Trophoblast cell (in vitro differentiated cells and primary cell): ENCODE measurements around the gene TEDC2.

Experiments
- DNase-seq, 2 donors: peaks; one replicate each; pipeline ENCODE4 v3.0.0-alpha.2; 2016
- H2AFZ ChIP-seq: 2 replicates; pipeline ENCODE4 v1.6.1; 2013; ENCODE audit warnings: low read length, moderate library complexity, mild to moderate bottlenecking; ENCODE audit not compliant: insufficient read depth, poor library complexity
- H2AK5ac ChIP-seq: 2 replicates; pipeline ENCODE4 v1.6.1; 2013; ENCODE audit warnings: mild to moderate bottlenecking, low read length
- H2BK120ac ChIP-seq: 2 replicates; pipeline ENCODE4 v1.6.1; 2013; ENCODE audit warnings: low read length, mild to moderate bottlenecking, moderate library complexity; ENCODE audit not compliant: insufficient read depth, poor library complexity
- H2BK12ac ChIP-seq: 2 replicates; pipeline ENCODE4 v1.6.1; 2013; ENCODE audit warnings: mild to moderate bottlenecking, low read length, moderate library complexity
- H2BK5ac ChIP-seq: 2 replicates; pipeline ENCODE4 v1.6.1; 2013; ENCODE audit warnings: low read length, low read depth, moderate library complexity, mild to moderate bottlenecking; ENCODE audit not compliant: poor library complexity
- H3K14ac ChIP-seq: 2 replicates; pipeline ENCODE4 v1.6.1; 2013; ENCODE audit warnings: mild to moderate bottlenecking, low read length
- H3K18ac ChIP-seq: 2 replicates; pipeline ENCODE4 v1.6.1; 2013; ENCODE audit warnings: mild to moderate bottlenecking, low read length
- H3K23ac ChIP-seq: 2 replicates; pipeline ENCODE4 v1.6.1; 2013; ENCODE audit warnings: low read length
- H3K27ac ChIP-seq: 2 replicates; pipeline ENCODE4 v1.5.1; 2013; ENCODE audit warnings: low read depth, mild to moderate bottlenecking, inconsistent platforms, low read length, moderate library complexity
- H3K27me3 ChIP-seq: 2 replicates; pipeline ENCODE4 v1.6.1; 2013; ENCODE audit warnings: inconsistent platforms, mild to moderate bottlenecking, low read length, moderate library complexity; ENCODE audit not compliant: insufficient read depth
- H3K36me3 ChIP-seq, 2 experiments: 1 replicate in 1 of 2; 2 replicates in 1 of 2; pipeline ENCODE4 v1.6.1; 2013; ENCODE audit warnings: low read length in 2 of 2, mild to moderate bottlenecking in 2 of 2, moderate library complexity in 1 of 2; ENCODE audit not compliant: insufficient read depth in 2 of 2, control insufficient read depth in 1 of 2
- H3K4ac ChIP-seq: 2 replicates; pipeline ENCODE4 v1.6.1; 2013; ENCODE audit warnings: low read depth, mild to moderate bottlenecking, low read length, moderate library complexity
- H3K4me1 ChIP-seq, 2 experiments: 1 replicate in 1 of 2; 2 replicates in 1 of 2; pipeline ENCODE4 v1.6.1; 2013; ENCODE audit warnings: low read length in 2 of 2, mild to moderate bottlenecking in 2 of 2, moderate library complexity in 1 of 2; ENCODE audit not compliant: insufficient read depth in 2 of 2, control insufficient read depth in 1 of 2
- H3K4me2 ChIP-seq: 2 replicates; pipeline ENCODE4 v1.6.1; 2013; ENCODE audit warnings: inconsistent platforms, mild to moderate bottlenecking, low read length, moderate library complexity
- H3K4me3 ChIP-seq: 2 replicates; pipeline ENCODE4 v1.5.1; 2013; ENCODE audit warnings: mild to moderate bottlenecking, low read depth, low read length, inconsistent platforms
- H3K79me1 ChIP-seq: one replicate; pipeline ENCODE4 v1.6.1; 2013; ENCODE audit warnings: low read length
- H3K79me2 ChIP-seq: 2 replicates; pipeline ENCODE4 v1.6.1; 2013; ENCODE audit warnings: low read length, mild to moderate bottlenecking; ENCODE audit not compliant: control insufficient read depth, insufficient read depth, poor library complexity
- H3K9ac ChIP-seq: 2 replicates; pipeline ENCODE4 v1.6.1; 2013; ENCODE audit warnings: mild to moderate bottlenecking, low read length
- H3K9me3 ChIP-seq: 2 replicates; pipeline ENCODE4 v1.6.1; 2013; ENCODE audit warnings: low read depth, mild to moderate bottlenecking, control low read depth, inconsistent platforms, low read length; ENCODE audit not compliant: insufficient read depth
- H4K12ac ChIP-seq: 2 replicates; pipeline ENCODE4 v1.6.1; 2013; ENCODE audit warnings: low read depth, mild to moderate bottlenecking, low read length, moderate library complexity
- H4K8ac ChIP-seq: 2 replicates; pipeline ENCODE4 v1.6.1; 2013; ENCODE audit warnings: low read depth, mild to moderate bottlenecking, low read length, moderate library complexity
- H4K91ac ChIP-seq: one replicate; pipeline ENCODE4 v1.6.1; 2013; ENCODE audit warnings: low read depth, mild to moderate bottlenecking, low read length, moderate library complexity
- WGBS: extraction: QIAGEN DNeasy Blood & Tissue Kit; methylation state at CpG from one replicate; pipeline ENCODE4 v1.1.7; 2013; ENCODE audit warnings: missing lambda C conversion rate; ENCODE audit not compliant: insufficient read length, insufficient coverage; ENCODE audit errors: extremely low coverage; 5-methylcytosine and 5-hydroxymethylcytosine counted together

Gene TEDC2

DNA sequence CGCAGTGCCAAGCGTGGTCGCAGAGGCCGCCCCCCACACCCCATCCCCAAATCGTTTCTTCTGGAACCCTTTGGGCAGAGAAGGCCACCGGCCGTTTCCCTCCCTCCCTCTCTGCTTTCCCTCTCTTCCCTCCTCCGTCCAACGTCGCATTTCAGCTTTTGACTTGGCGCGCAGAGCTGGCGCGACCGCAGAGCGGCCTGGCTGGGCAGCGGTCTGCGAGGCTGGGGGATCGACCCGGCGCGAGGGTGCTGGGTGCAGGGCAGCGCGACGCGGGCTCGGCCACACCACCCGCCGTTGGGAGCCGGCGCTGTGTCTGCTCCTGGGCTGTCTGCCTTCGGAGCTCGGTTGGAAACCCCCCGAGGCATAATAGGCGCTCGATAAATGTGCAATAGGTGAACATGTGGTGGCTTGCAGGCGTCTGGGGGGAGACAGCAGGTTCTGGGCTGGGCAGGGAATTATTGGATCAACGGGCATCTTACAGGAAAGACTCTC lies 8.4 kb downstream of the TEDC2 start:
- Histone ChIP-seq H4K12ac (peak overlapping the region; percentile 51), H4K8ac (peak overlapping the region; percentile 83), H2BK12ac (no peak overlapping the region), H3K36me3 (peaks cover 2 to 4% of the 10 kb centered on the region in 2 experiments), H3K79me2 (peaks cover 3% of the 10 kb centered on the region), H3K4me2 (peak overlapping the region; percentile 57), H2BK5ac (no peak overlapping the region), H3K27ac (no peak overlapping the region), H4K91ac (peak overlapping the region; percentile 33), H3K79me1 (peaks cover 3% of the 10 kb centered on the region), H3K9me3 (peaks cover 6% of the 10 kb centered on the region), H3K4me3 (peak overlapping the region; percentile 29), H2BK120ac (peak overlapping the region; percentile 8), H3K14ac (no peak overlapping the region), H3K9ac (no peak overlapping the region), H3K23ac (no peak overlapping the region), H2AFZ (peak overlapping the region; percentile 32), H3K27me3 (peaks cover 49% of the 10 kb centered on the region), H2AK5ac (no peak overlapping the region), H3K4ac (no peak overlapping the region), H3K18ac (peak overlapping the region; percentile 75), H3K4me1 (peaks cover 16 to 26% of the 10 kb centered on the region in 2 experiments)
- DNase-seq, result peak in 1 of 2 donors; percentile 43
- WGBS, result no CpG with 5 or more reads among the region's 38 CpGs

DNA sequence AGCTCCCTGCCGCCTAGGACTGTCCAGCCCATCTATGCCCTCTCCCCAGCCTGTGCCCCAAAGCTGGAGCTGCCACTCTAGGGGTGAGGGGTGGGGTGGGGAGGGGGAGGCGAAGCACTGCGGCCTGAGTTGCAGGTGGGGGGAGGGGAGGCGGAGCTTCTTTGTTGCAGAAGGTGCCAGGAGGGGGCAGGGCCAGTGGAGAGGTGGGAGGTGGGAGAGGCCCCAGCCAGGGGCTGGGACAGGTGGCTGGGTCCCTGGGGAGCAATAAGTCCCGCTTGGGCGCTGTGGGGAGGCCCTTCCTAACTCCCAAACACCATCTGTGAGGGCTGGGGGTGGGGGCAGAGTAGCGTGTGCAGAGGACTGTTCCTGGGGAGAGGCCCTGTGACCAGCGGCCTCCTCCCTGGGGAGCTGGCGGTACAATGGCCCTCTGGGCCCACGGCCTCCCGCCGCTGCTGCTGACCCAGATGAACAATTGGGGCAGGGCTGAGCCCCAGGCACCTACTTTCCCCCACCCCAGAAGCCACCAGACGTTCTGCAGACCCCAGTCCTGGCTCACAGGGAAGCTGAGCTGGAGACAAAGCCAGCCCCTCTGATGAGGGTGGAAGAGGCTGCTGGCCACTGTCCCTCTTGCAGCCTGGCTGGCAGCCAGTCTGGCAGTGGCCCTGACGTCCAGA lies 9.0 kb downstream of the TEDC2 start:
- Histone ChIP-seq H3K9ac (no peak overlapping the region), H3K36me3 (peaks cover 1 to 4% of the 10 kb centered on the region in 2 experiments), H3K4me1 (peaks cover 21 to 30% of the 10 kb centered on the region in 2 experiments), H3K4ac (no peak overlapping the region), H3K79me1 (peaks cover 3% of the 10 kb centered on the region), H2BK5ac (no peak overlapping the region), H3K4me3 (no peak overlapping the region), H2BK120ac (no peak overlapping the region), H3K27me3 (peaks cover 53% of the 10 kb centered on the region), H3K23ac (no peak overlapping the region), H3K4me2 (peak overlapping the region; percentile 57), H4K91ac (no peak overlapping the region), H3K27ac (no peak overlapping the region), H3K79me2 (peaks cover 3% of the 10 kb centered on the region), H3K18ac (no peak overlapping the region), H4K12ac (no peak overlapping the region), H3K14ac (no peak overlapping the region), H4K8ac (no peak overlapping the region), H2BK12ac (no peak overlapping the region), H2AFZ (no peak overlapping the region), H3K9me3 (peaks cover 6% of the 10 kb centered on the region), H2AK5ac (no peak overlapping the region)
- no CpG with 5 or more reads among the region's 14 CpGs for WGBS
- DNase-seq, result no peak

DNA sequence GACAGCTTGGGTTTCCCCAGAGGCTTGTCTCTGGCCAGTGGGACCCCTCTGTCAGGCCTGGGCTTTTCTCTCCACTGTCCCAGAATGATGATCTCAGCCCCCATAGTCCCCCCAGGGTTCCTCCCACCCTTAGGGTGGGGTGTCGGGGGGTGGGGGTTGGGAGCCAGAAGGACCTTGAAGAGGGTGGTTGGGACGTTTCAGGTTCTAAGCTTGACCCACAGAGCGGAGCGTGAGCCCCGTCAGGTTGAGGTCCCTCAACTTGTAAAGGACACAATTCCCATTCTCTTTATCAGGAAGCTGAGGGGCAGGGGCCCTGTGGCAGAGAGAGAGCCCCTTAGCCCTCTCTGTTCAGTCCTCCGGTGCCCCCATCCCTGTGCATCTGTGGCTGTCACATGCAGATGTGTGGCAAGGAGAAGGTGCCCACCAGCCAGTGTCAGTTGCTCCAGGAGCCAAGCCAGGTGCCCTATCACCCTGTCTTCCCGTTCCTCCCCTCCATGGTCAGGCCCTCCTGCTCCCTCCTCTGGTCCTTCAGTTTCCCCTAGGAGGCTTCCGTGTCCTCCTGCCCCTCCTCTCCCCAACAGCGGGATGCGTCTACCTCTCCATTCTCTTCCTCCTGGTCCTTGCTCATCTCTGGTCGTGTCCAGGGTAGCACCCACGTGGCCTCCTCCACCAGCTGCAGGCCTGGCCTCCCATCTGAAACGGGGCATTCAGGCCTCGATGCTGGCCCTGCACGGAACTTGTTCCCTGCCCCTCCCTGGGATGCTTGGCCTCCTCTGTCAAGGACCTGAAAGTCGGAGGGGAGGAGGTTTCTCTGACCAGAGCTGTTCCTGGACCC lies 9.7 kb downstream of the TEDC2 start:
- Histone ChIP-seq H2BK5ac (no peak overlapping the region), H3K79me2 (peaks cover 6% of the 10 kb centered on the region), H3K36me3 (no peaks in the 10 kb centered on the region), H3K23ac (no peak overlapping the region), H2BK120ac (no peak overlapping the region), H3K27me3 (peaks cover 58% of the 10 kb centered on the region), H2AK5ac (no peak overlapping the region), H4K12ac (no peak overlapping the region), H3K9ac (no peak overlapping the region), H3K9me3 (peaks cover 7% of the 10 kb centered on the region), H3K4ac (no peak overlapping the region), H4K91ac (no peak overlapping the region), H3K4me2 (no peak overlapping the region), H3K4me1 (peaks cover 27 to 35% of the 10 kb centered on the region in 2 experiments), H3K14ac (no peak overlapping the region), H2BK12ac (no peak overlapping the region), H2AFZ (no peak overlapping the region), H4K8ac (no peak overlapping the region), H3K18ac (no peak overlapping the region), H3K4me3 (no peak overlapping the region), H3K79me1 (peaks cover 7% of the 10 kb centered on the region), H3K27ac (no peak overlapping the region)
- no CpG with 5 or more reads among the region's 16 CpGs for WGBS
- no peak for DNase-seq

DNA sequence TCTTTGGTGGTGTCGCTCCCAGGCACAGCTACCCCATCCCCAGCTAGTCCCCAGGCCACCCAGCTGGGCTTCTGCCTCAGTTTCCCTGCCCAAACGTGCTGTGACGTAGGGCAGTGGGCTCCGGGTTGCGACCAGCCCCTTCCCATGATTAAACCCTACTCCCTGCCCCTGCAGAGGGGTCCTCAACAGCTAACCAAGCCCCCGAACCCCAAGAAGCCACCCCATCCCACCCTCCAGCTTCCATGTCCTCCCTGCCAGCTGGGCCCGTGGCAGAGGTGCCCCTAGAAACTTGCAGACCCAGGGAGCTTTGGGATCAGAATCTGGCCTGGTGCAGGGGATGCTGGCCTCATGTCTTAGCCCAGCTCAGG lies 10.3 kb downstream of the TEDC2 start:
- Histone ChIP-seq H3K79me2 (peaks cover 8% of the 10 kb centered on the region), H2BK120ac (no peak overlapping the region), H3K23ac (no peak overlapping the region), H4K12ac (no peak overlapping the region), H3K9me3 (peaks cover 7% of the 10 kb centered on the region), H2AK5ac (no peak overlapping the region), H3K14ac (no peak overlapping the region), H3K4me2 (no peak overlapping the region), H2BK12ac (no peak overlapping the region), H3K36me3 (no peaks in the 10 kb centered on the region), H3K9ac (no peak overlapping the region), H3K4me3 (no peak overlapping the region), H2BK5ac (no peak overlapping the region), H3K79me1 (peaks cover 8% of the 10 kb centered on the region), H3K4ac (no peak overlapping the region), H2AFZ (no peak overlapping the region), H4K8ac (no peak overlapping the region), H4K91ac (no peak overlapping the region), H3K27me3 (peaks cover 58% of the 10 kb centered on the region), H3K18ac (no peak overlapping the region), H3K4me1 (peaks cover 27 to 35% of the 10 kb centered on the region in 2 experiments), H3K27ac (no peak overlapping the region)
- DNase-seq, result no peak
- WGBS, result no CpG with 5 or more reads among the region's 7 CpGs
